ENCODE data around the gene UGT1A7.

DNA sequence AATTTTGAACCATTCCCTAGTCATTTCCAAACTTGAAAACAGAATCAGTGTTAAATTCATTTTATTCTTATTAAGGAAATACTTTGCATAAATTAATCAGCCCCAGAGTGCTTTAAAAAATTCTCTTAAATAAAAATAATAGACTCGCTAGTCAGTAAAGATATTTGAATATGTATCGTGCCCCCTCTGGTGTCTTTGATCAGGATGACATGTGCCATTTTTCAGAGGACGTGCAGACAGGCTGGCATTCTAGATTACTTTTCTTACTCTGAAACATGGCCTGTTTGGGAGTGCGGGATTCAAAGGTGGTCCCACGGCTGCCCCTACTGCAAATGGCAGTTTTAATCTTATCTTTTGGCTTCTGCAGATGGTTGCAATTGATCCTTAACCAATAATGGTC is 90.9 kb downstream of the UGT1A7 start:
- TF ChIP-seq, protein P1, sequence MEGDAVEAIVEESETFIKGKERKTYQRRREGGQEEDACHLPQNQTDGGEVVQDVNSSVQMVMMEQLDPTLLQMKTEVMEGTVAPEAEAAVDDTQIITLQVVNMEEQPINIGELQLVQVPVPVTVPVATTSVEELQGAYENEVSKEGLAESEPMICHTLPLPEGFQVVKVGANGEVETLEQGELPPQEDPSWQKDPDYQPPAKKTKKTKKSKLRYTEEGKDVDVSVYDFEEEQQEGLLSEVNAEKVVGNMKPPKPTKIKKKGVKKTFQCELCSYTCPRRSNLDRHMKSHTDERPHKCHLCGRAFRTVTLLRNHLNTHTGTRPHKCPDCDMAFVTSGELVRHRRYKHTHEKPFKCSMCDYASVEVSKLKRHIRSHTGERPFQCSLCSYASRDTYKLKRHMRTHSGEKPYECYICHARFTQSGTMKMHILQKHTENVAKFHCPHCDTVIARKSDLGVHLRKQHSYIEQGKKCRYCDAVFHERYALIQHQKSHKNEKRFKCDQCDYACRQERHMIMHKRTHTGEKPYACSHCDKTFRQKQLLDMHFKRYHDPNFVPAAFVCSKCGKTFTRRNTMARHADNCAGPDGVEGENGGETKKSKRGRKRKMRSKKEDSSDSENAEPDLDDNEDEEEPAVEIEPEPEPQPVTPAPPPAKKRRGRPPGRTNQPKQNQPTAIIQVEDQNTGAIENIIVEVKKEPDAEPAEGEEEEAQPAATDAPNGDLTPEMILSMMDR (IDR thresholded peaks at IDR 0.05): no peak
- no peak for TF ChIP-seq POLR2A (IDR thresholded peaks at IDR 0.05)

All from adrenal gland (tissue), 5 donors.